HCT116 (cell line): ENCODE data around the gene RAB34.

ENCODE experiments used
- CTCF ChIP-seq, 3 experiments: fragments of 200-600 bp in 1 of 3; sonication (generic) in 1 of 3; IDR thresholded peaks in 2 of 3; conservative IDR thresholded peaks in 1 of 3; 2 replicates each; pipeline ENCODE4 v1.5.1; 2012 to 2017; ENCODE audit warnings: low read depth in 2 of 3, low read length in 2 of 3, antibody characterized with exemption in 1 of 3, borderline replicate concordance in 1 of 3, control low read depth in 1 of 3, mild to moderate bottlenecking in 1 of 3, mixed read lengths in 1 of 3, mixed run types in 1 of 3, moderate library complexity in 1 of 3; ENCODE audit not compliant: insufficient read depth in 1 of 3
- EZH2 ChIP-seq: fragments of 200-600 bp; sonication (generic); IDR thresholded peaks from 2 replicates; pipeline ENCODE4 v1.6.1; 2017; ENCODE audit warnings: antibody characterized with exemption, mixed run types
- EZH2phosphoT487 ChIP-seq: fragments of 200-600 bp; IDR thresholded peaks from 2 replicates; pipeline ENCODE4 v1.6.1; 2018; ENCODE audit warnings: antibody characterized with exemption, borderline replicate concordance
- MAX ChIP-seq: IDR thresholded peaks from 2 replicates; pipeline ENCODE4 v1.6.1; 2012
- POLR2A ChIP-seq: IDR thresholded peaks from 2 replicates; pipeline ENCODE4 v1.7.0; 2011; ENCODE audit warnings: borderline replicate concordance; ENCODE audit not compliant: insufficient read depth, insufficient read length; ENCODE audit errors: extremely low read depth
- REST ChIP-seq: IDR thresholded peaks from 2 replicates; pipeline ENCODE4 v1.6.1; 2012; ENCODE audit warnings: low read depth
- TCF7L2 ChIP-seq: IDR thresholded peaks from 2 replicates; pipeline ENCODE4 v1.7.0; 2011; ENCODE audit warnings: borderline replicate concordance, inconsistent platforms; ENCODE audit not compliant: insufficient read depth, insufficient read length; ENCODE audit errors: extremely low read depth

GRCh38 chr17:28755486-28755885 is 37.8 kb upstream of the RAB34 start:
- TF ChIP-seq EZH2phosphoT487 = no peak
- TF ChIP-seq POLR2A = no peak
- no peak for TF ChIP-seq REST
- no peak for TF ChIP-seq CTCF (IDR thresholded peaks at IDR 0.05 in 2 of 3, conservative IDR thresholded peaks at IDR 0.05 in 1 of 3; ENCODE audit: borderline replicate concordance in 1 of 3, insufficient read depth in 1 of 3, low read depth in 2 of 3, low read length in 2 of 3)
- TF ChIP-seq MAX = no peak
- no peak for TF ChIP-seq EZH2
- no peak for TF ChIP-seq TCF7L2
